Measurements from ENCODE around the gene RPL3. TPM values are rescaled to one million over a fixed set of nuclear protein-coding genes. Genes with fewer than 3 reads are reported as not detected.

Gene RPL3
- total RNA-seq, 4 donors from 2014 or later: 2,019 to 2,284 (median 2,183) TPM

- TF ChIP-seq, protein P1, sequence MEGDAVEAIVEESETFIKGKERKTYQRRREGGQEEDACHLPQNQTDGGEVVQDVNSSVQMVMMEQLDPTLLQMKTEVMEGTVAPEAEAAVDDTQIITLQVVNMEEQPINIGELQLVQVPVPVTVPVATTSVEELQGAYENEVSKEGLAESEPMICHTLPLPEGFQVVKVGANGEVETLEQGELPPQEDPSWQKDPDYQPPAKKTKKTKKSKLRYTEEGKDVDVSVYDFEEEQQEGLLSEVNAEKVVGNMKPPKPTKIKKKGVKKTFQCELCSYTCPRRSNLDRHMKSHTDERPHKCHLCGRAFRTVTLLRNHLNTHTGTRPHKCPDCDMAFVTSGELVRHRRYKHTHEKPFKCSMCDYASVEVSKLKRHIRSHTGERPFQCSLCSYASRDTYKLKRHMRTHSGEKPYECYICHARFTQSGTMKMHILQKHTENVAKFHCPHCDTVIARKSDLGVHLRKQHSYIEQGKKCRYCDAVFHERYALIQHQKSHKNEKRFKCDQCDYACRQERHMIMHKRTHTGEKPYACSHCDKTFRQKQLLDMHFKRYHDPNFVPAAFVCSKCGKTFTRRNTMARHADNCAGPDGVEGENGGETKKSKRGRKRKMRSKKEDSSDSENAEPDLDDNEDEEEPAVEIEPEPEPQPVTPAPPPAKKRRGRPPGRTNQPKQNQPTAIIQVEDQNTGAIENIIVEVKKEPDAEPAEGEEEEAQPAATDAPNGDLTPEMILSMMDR (IDR thresholded peaks at IDR 0.05): no peak
- TF ChIP-seq EP300 (IDR thresholded peaks at IDR 0.05) (no peak), POLR2AphosphoS5 (IDR thresholded peaks at IDR 0.05) (no peak), POLR2A (IDR thresholded peaks at IDR 0.05; ENCODE audit: low read depth) (no peak)
- intact Hi-C loops (cut with DNase I): no loop called here
- no peak overlapping the region for H3K4me3 ChIP-seq
- H3K27me3 ChIP-seq: no peaks in the 10 kb centered on the region
- H3K4me1 ChIP-seq: peaks cover 5 to 36% (median 28%) of the 10 kb centered on the region in 4 donors
- H3K27ac ChIP-seq (replicated peaks in 1 of 4): peak overlapping the region in 2 of 4 donors; percentile 45 to 49
- peaks cover 0 to 10% (median 2%) of the 10 kb centered on the region in 4 donors for H3K36me3 ChIP-seq
- 93% methylated on average over 3 of the region's 3 CpGs for WGBS
- DNase-seq (ENCODE audit: extremely low spot score): no peak
- H3K9me3 ChIP-seq: no peaks in the 10 kb centered on the region
Observed at GRCh38 chr22:39365492-39365780, 46.0 kb upstream of the RPL3 start.

- intact Hi-C loops (cut with DNase I): no loop called here
- peaks cover 5 to 36% (median 28%) of the 10 kb centered on the region in 4 donors for H3K4me1 ChIP-seq
- H3K9me3 ChIP-seq: no peaks in the 10 kb centered on the region
- H3K36me3 ChIP-seq: peaks cover 0 to 10% (median 2%) of the 10 kb centered on the region in 4 donors
- no peak for DNase-seq (ENCODE audit: extremely low spot score)
- H3K4me3 ChIP-seq: no peak overlapping the region
- peak overlapping the region; percentile 34 to 49 (median 40) for H3K27ac ChIP-seq (replicated peaks in 1 of 4)
- WGBS: 60% methylated on average over 11 of the region's 11 CpGs
- TF ChIP-seq, protein P1 (IDR thresholded peaks at IDR 0.05): peak in 1 of 3 experiments; percentile 20
- TF ChIP-seq EP300 (IDR thresholded peaks at IDR 0.05): no peak
- no peaks in the 10 kb centered on the region for H3K27me3 ChIP-seq
Observed at GRCh38 chr22:39364714-39365491, 45.5 kb upstream of the RPL3 start.

- no peak for TF ChIP-seq EP300 (IDR thresholded peaks at IDR 0.05)
- no peak for TF ChIP-seq POLR2AphosphoS5 (IDR thresholded peaks at IDR 0.05)
- no peak for TF ChIP-seq POLR2A (IDR thresholded peaks at IDR 0.05; ENCODE audit: low read depth)
- TF ChIP-seq, protein P1 (IDR thresholded peaks at IDR 0.05): no peak
- peaks cover 5 to 36% (median 28%) of the 10 kb centered on the region in 4 donors for H3K4me1 ChIP-seq
- H3K9me3 ChIP-seq: no peaks in the 10 kb centered on the region
- intact Hi-C loops (cut with DNase I): no loop called here
- H3K36me3 ChIP-seq: peaks cover 0 to 10% (median 3%) of the 10 kb centered on the region in 4 donors
- H3K27ac ChIP-seq (replicated peaks in 1 of 4): peak overlapping the region; percentile 34 to 49 (median 40)
- WGBS: 55% methylated on average over 14 of the region's 19 CpGs
- DNase-seq (ENCODE audit: extremely low spot score): no peak
- H3K27me3 ChIP-seq: no peaks in the 10 kb centered on the region
- H3K4me3 ChIP-seq: no peak overlapping the region
Observed at GRCh38 chr22:39363751-39364515, 44.5 kb upstream of the RPL3 start.

DNA sequence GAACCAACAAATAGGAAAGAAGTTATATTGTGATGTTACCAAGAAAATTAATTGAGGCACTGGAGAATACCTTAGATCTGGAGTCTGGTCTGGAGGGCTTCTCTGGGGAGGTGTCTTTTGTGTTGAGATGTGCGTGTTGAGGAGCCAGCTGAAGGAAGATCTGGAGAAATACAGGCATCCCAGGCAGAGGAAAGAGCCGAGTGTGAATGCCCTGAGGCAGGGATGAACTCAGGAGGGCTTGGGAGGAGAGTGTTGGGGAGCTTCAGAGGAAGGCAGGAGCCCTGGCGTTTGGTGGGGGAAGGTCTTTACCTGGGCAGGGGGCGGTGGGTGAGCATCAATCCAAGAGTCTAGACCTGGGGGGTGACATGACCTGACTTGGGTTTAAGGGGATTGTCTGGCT lies 43.5 kb upstream of the RPL3 start:
- no peaks in the 10 kb centered on the region for H3K27me3 ChIP-seq
- H3K9me3 ChIP-seq: no peaks in the 10 kb centered on the region
- no peak overlapping the region for H3K4me3 ChIP-seq
- intact Hi-C loops (cut with DNase I): no loop called here
- no peak for TF ChIP-seq POLR2AphosphoS5 (IDR thresholded peaks at IDR 0.05)
- no peak for TF ChIP-seq EP300 (IDR thresholded peaks at IDR 0.05)
- TF ChIP-seq POLR2A (IDR thresholded peaks at IDR 0.05; ENCODE audit: low read depth): no peak
- TF ChIP-seq, protein P1 (IDR thresholded peaks at IDR 0.05): no peak
- H3K27ac ChIP-seq (replicated peaks in 1 of 4): no peak overlapping the region
- no peak for DNase-seq (ENCODE audit: extremely low spot score)
- H3K4me1 ChIP-seq: peaks cover 5 to 35% (median 25%) of the 10 kb centered on the region in 4 donors
- WGBS: 89% methylated on average over 4 of the region's 4 CpGs
- H3K36me3 ChIP-seq: peaks cover 0 to 17% (median 8%) of the 10 kb centered on the region in 4 donors

All from esophagus muscularis mucosa (tissue), 4 donors.